Endothelial cell of hepatic sinusoid (primary cell): ENCODE results near the gene MCTP1.

Experiments used
- in situ Hi-C: cut with HindIII; loops from 2 replicates; pipeline ENCODE4 v1.10.0; 2017; ENCODE audit warnings: low sequenced_read_pairs

MCTP1 gene

GRCh38 chr5:94742852-94743251, 542.0 kb downstream of the MCTP1 start:
- in situ Hi-C loops: no loop called here

GRCh38 chr5:94740286-94740685, 544.6 kb downstream of the MCTP1 start:
- in situ Hi-C loops: no loop called here

GRCh38 chr5:94736498-94736897, 548.4 kb downstream of the MCTP1 start:
- in situ Hi-C loops: no loop called here

DNA sequence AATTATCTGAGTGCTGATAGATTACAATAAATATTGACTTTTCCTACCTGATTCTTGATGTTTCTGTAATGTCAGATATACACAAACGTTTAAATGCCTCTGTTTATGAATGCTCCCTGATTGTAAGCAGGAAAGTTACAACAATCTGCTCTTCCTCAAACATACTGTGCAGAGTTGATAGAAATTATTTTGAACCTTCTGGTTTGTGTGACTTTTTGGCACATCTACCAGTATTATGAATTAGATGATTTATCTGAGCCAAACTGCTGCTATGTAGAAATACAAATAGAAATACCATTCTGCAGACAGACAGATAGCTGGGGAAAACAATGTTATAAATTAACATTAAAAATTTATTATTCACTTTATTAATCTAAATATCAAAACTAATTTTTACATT, 553.4 kb downstream of the MCTP1 start:
- in situ Hi-C loops: no loop called here

DNA sequence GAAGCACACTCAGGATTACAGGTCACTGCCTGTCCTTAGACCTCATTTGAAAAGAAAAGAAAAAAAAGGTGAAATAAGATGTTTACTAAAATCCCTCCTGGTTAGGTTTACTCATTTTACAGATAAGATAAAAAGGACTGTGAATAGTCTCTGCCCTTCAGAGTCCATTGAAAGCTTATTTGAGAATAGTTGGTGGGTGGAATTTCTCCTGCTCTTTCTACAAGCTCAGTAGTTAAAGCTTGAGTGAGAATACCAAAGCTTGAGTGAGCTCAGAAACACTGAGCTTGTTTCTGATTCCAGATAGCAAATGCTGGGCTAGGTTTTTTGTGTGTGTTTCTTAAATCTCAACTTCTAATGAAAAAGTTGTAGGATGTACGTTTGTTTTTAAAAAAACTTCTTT, 559.8 kb downstream of the MCTP1 start:
- in situ Hi-C loops: no loop called here

DNA sequence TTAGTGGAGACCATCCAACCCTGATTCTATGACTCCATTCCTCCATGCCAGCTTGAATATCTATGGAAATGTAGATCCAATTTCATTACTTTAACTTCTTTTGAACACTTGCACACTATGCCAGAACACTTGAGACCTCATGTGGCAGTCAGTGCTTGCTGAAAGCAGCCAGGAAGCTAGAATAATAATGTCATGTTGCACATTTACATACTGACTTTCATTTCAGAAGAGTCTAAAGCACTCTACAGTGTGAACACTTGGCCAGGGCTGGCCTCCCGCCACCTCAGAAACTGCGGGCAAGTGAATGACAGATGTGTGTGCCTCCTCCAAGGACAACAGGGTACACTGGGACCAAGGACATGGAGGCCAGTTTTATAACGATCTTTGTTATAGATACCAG, 569.1 kb downstream of the MCTP1 start:
- in situ Hi-C loops: no loop called here

GRCh38 chr5:94711785-94712184, 573.1 kb downstream of the MCTP1 start:
- in situ Hi-C loops: no loop called here

- in situ Hi-C loops: no loop called here
These were observed 575.6 kb downstream of the MCTP1 start for GRCh38 chr5:94709277-94709676.

DNA sequence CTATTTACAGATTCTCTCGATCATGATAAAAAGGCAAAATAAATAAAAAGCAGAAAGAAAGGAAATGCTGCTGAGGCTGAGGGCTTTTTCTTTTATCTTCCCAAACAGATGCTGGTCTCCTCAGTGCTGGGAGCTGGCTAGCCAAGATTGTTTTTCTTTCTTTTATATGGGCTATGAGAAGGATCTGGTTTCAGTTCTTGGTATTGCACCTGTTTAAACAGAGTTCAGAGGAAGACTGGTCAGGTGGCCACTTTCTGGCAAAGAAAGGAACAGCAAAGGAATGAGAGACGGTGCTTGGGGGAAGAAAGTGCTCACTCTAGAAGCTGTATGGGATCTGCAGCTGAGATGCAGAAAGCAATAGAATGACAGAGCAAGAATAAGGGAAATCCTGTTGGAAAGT, 577.5 kb downstream of the MCTP1 start:
- in situ Hi-C loops: no loop called here

DNA sequence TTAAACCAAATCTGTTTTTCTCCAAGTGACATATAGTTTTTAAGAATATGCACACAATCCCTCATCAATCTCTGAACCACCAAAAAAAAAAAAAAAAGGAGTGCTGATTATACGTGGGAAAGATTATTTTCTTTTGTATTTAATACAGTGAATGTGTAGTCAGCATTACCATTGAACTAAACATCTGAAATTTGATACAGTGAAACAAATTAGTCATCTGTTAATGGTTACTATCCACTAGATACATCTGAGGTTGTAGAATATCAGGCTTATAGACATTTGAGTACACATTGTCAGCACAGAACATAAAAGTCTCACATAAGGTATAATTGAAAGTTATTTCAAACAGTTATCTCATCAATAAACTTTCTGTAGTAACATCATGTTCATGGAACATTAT, 579.5 kb downstream of the MCTP1 start:
- in situ Hi-C loops: no loop called here

DNA sequence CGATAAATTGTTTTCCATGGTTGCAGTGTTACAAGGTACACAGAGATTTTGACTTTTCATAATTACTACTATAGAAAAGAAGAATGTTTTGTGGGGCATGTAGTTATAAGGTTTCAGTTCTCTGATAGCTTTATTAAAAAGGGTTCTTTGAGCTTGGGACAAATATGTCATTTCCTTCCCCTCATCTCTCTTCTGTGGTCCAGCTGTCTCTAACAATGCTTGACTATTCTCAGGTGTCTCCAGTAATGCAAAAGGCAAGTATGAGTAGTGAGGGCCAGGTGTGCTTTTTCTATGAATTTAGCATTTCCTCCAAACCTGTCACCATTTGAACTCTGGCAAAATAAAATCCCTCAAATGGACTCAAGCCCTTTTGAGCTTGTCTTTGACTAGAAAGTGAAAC, 582.2 kb downstream of the MCTP1 start:
- in situ Hi-C loops: no loop called here

DNA sequence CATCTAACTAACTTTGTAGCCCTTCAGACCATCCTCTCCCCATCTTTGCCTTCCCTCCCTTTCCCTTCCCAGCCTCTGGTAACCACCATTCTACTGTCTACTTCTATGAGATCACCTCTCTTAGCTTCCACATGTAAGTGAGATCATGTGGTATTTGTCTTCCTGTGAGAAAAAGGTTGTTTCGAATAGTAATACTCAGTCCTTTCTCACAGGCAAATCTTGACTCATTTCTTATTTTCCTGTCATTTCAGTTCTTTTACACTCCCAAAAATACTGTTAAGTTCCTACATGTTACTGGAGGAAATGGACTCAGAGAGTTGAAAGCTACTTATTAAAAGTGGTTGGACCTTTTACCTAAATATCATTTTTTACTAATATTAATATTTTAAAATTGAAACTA, 584.3 kb downstream of the MCTP1 start:
- in situ Hi-C loops: no loop called here

GRCh38 chr5:94699562-94699961, 585.3 kb downstream of the MCTP1 start:
- in situ Hi-C loops: no loop called here

DNA sequence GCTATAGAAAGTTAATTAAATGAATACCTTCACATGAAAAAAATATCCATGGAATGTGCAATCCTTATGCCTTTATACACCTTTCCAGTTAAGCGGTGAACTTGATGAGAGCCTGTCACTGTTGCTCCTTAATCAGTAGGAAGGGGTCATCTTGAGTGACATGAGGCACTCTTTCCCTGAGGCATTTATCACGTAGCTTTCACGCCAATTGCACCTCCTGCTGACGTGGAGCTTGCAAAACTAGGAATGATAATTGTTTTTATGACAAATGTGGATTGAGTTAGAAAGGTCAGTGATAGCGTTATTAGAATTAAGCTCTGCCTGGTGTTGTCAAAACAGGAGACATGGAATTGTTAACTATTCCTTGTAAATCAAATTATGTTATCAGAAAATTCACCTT, 586.7 kb downstream of the MCTP1 start:
- in situ Hi-C loops: no loop called here

DNA sequence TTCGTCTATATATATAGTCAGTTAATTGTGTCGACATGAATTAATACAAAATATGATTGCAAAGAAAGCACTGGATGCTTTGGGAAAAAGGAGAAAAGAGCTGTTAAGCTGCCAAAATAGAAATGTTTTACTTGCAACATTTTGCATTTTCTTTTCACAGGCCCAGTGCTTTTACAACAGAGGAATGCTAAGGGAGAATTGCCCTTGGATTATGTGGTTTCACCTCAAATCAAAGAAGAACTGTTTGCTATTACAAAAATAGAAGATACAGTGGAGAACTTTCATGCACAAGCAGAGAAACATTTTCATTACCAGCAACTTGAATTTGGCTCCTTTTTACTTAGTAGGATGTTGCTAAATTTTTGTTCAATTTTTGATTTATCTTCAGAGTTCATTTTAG, 590.2 kb downstream of the MCTP1 start:
- in situ Hi-C loops: loop anchor here (5.0 kb wide), 1 partner anchor 67 kb away; no protein-coding TSS in a partner anchor

- in situ Hi-C loops: loop anchor here (5.0 kb wide), 1 partner anchor 67 kb away; no protein-coding TSS in a partner anchor
These were observed 591.0 kb downstream of the MCTP1 start for GRCh38 chr5:94693845-94694370.

GRCh38 chr5:94693043-94693822, 591.7 kb downstream of the MCTP1 start:
- in situ Hi-C loops: loop anchor here (5.0 kb wide), 1 partner anchor 66 kb away; no protein-coding TSS in a partner anchor

- in situ Hi-C loops: loop anchor here (5.0 kb wide), 1 partner anchor 65 kb away; no protein-coding TSS in a partner anchor
These were observed 592.3 kb downstream of the MCTP1 start for GRCh38 chr5:94692581-94692980.

GRCh38 chr5:94691949-94692348, 592.9 kb downstream of the MCTP1 start:
- in situ Hi-C loops: loop anchor here (5.0 kb wide), 1 partner anchor 65 kb away; no protein-coding TSS in a partner anchor

GRCh38 chr5:94691291-94691690, 593.6 kb downstream of the MCTP1 start:
- in situ Hi-C loops: loop anchor here (5.0 kb wide), 1 partner anchor 64 kb away; no protein-coding TSS in a partner anchor

DNA sequence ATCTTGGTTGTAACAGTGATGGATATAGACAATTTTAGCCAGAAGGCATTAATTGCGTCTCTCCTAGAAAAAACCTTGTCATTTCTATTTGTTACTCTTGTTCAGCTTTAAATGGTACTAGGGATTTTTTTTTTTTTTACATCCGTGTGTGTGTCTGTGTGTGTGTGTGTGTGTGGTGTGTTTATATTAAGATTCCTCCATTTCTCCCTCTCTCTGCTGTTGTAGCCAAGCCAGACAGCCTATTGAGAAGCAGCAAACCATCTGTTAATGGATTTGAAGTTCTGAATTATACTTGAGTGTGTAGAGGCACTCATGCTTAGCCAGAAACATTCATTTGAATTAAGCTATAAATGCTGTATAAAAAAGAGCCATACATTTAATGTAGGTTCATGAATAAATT, 594.1 kb downstream of the MCTP1 start:
- in situ Hi-C loops: loop anchor here (5.0 kb wide), 1 partner anchor 63 kb away; no protein-coding TSS in a partner anchor

- in situ Hi-C loops: loop anchor here (5.0 kb wide), 1 partner anchor 63 kb away; no protein-coding TSS in a partner anchor
These were observed 595.0 kb downstream of the MCTP1 start for GRCh38 chr5:94689908-94690307.
